Neural cell (in vitro differentiated cells): ENCODE data around the gene AK5. TPM values are rescaled to one million over a fixed set of nuclear protein-coding genes. Genes with fewer than 3 reads are reported as not detected.

Experiments
- H2AFZ ChIP-seq: fragments of 200-600, 300-800 bp; sonication (generic), shearing (Covaris generic); 2 replicates; pipeline ENCODE4 v1.6.0; 2014; ENCODE audit warnings: low read depth, mild to moderate bottlenecking, antibody characterized with exemption, low read length, moderate library complexity
- H3F3A ChIP-seq: fragments of 200-600 bp; shearing (Covaris generic); 2 replicates; pipeline ENCODE4 v1.6.1; 2016; ENCODE audit warnings: mild to moderate bottlenecking, moderate library complexity, mixed read lengths, antibody characterized with exemption, low read length; ENCODE audit not compliant: insufficient read depth, poor library complexity, severe bottlenecking
- H3K27ac ChIP-seq: fragments of 200-600, 300-800 bp; sonication (generic), shearing (Covaris generic); 2 replicates; pipeline ENCODE4 v1.5.1; 2014; ENCODE audit warnings: mild to moderate bottlenecking, low read length, moderate library complexity
- H3K27me3 ChIP-seq: fragments of 300-800, 200-600 bp; sonication (generic), shearing (Covaris generic); 2 replicates; pipeline ENCODE4 v1.6.0; 2014; ENCODE audit warnings: mild to moderate bottlenecking, low read depth, low read length, moderate library complexity; ENCODE audit not compliant: insufficient read depth
- H3K36me3 ChIP-seq: fragments of 300-800, 200-600 bp; sonication (generic), shearing (Covaris generic); 2 replicates; pipeline ENCODE4 v1.5.1; 2014; ENCODE audit warnings: mild to moderate bottlenecking, antibody characterized with exemption, low read length, moderate library complexity; ENCODE audit not compliant: insufficient read depth
- H3K4me2 ChIP-seq: fragments of 300-800, 200-600 bp; sonication (generic), shearing (Covaris generic); 2 replicates; pipeline ENCODE4 v1.6.0; 2014; ENCODE audit warnings: mild to moderate bottlenecking, low read length
- H3K4me3 ChIP-seq: fragments of 300-800, 200-600 bp; sonication (generic), shearing (Covaris generic); 2 replicates; pipeline ENCODE4 v1.5.1; 2014; ENCODE audit warnings: mild to moderate bottlenecking, low read length, moderate library complexity
- H3K79me2 ChIP-seq: fragments of 200-600 bp; shearing (Covaris generic); replicated peaks from 2 replicates; pipeline ENCODE4 v1.6.0; 2014; ENCODE audit warnings: mild to moderate bottlenecking, low read length, moderate library complexity; ENCODE audit not compliant: insufficient read depth
- H3K9ac ChIP-seq: fragments of 300-800, 200-600 bp; sonication (generic), shearing (Covaris generic); 2 replicates; pipeline ENCODE4 v1.6.1; 2016; ENCODE audit warnings: mild to moderate bottlenecking, low read length, mixed read lengths
- H3K9me2 ChIP-seq: fragments of 200-600 bp; shearing (Covaris generic); 2 replicates; pipeline ENCODE4 v1.6.1; 2016; ENCODE audit warnings: mild to moderate bottlenecking, low read length, mixed read lengths; ENCODE audit not compliant: insufficient read depth
- H3K9me3 ChIP-seq: fragments of 200-600, 300-800 bp; sonication (generic), shearing (Covaris generic); 2 replicates; pipeline ENCODE4 v1.6.1; 2016; ENCODE audit warnings: mild to moderate bottlenecking, mixed run types, low read length, moderate library complexity, mixed read lengths
- H4K20me1 ChIP-seq: fragments of 200-600 bp; shearing (Covaris generic); 2 replicates; pipeline ENCODE4 v1.6.1; 2016; ENCODE audit warnings: mild to moderate bottlenecking, mixed run types; ENCODE audit not compliant: insufficient read depth
- CTCF ChIP-seq: fragments of 450-650 bp; IDR thresholded peaks from 2 replicates; pipeline ENCODE4 v1.5.1; 2014; ENCODE audit warnings: antibody characterized with exemption, mild to moderate bottlenecking, moderate library complexity; ENCODE audit not compliant: poor library complexity, severe bottlenecking
- EP300 ChIP-seq: fragments of 450-650 bp; conservative IDR thresholded peaks from 2 replicates; pipeline ENCODE4 v1.6.1; 2014; ENCODE audit warnings: antibody characterized with exemption, mild to moderate bottlenecking, moderate library complexity; ENCODE audit not compliant: poor library complexity, severe bottlenecking
- EZH2 ChIP-seq: fragments of 200-600, 300-800 bp; shearing (Covaris generic), sonication (generic); IDR thresholded peaks from 2 replicates; pipeline ENCODE4 v1.6.1; 2014; ENCODE audit warnings: antibody characterized with exemption, low read length, borderline replicate concordance, mild to moderate bottlenecking; ENCODE audit not compliant: insufficient read depth, poor library complexity, severe bottlenecking
- MXI1 ChIP-seq: fragments of 450-650 bp; conservative IDR thresholded peaks from 2 replicates; pipeline ENCODE4 v1.6.1; 2014; ENCODE audit warnings: antibody characterized with exemption, mild to moderate bottlenecking; ENCODE audit not compliant: poor library complexity, severe bottlenecking
- POLR2AphosphoS5 ChIP-seq: IDR thresholded peaks from 2 replicates; pipeline ENCODE4 v1.6.1; 2012
- RAD21 ChIP-seq: fragments of 450-650 bp; conservative IDR thresholded peaks from 2 replicates; pipeline ENCODE4 v1.6.1; 2014; ENCODE audit warnings: antibody characterized with exemption, mild to moderate bottlenecking, moderate library complexity
- REST ChIP-seq: IDR thresholded peaks from 2 replicates; pipeline ENCODE4 v1.6.1; 2012; ENCODE audit warnings: borderline replicate concordance
- SMC3 ChIP-seq: fragments of 450-650 bp; conservative IDR thresholded peaks from 2 replicates; pipeline ENCODE4 v1.6.1; 2014; ENCODE audit warnings: antibody characterized with exemption, mild to moderate bottlenecking, moderate library complexity; ENCODE audit not compliant: poor library complexity
- TAF1 ChIP-seq: IDR thresholded peaks from 2 replicates; pipeline ENCODE4 v1.6.1; 2012; ENCODE audit warnings: low read depth
- polyA plus RNA-seq: library from polyadenylated mRNA; depleted of rRNA; stranded (reverse); fragments of >200 nt; gene quantifications from 2 replicates; pipeline ENCODE4 v1.2.3, GENCODE V29; 2014

Gene AK5
- polyA plus RNA-seq, 1 donor from 2014 or later, result 7.1 TPM

- no peak for TF ChIP-seq EZH2
- TF ChIP-seq RAD21, result no peak
- no peak for TF ChIP-seq POLR2AphosphoS5
- TF ChIP-seq SMC3, result no peak
Measured at GRCh38 chr1:77333501-77333900, 51.7 kb downstream of the AK5 start (continued).

GRCh38 chr1:77336729-77337128 is 54.9 kb downstream of the AK5 start:
- no peak overlapping the region for H3K9ac ChIP-seq
- no peaks in the 10 kb centered on the region for H3K79me2 ChIP-seq
- H3K27me3 ChIP-seq, result no peaks in the 10 kb centered on the region
- no peaks in the 10 kb centered on the region for H3K9me3 ChIP-seq
- no peaks in the 10 kb centered on the region for H3F3A ChIP-seq
- no peaks in the 10 kb centered on the region for H3K36me3 ChIP-seq
- no peak overlapping the region for H3K4me2 ChIP-seq
- TF ChIP-seq RAD21, result no peak
- H3K9me2 ChIP-seq, result no peaks in the 10 kb centered on the region
- no peak overlapping the region for H3K27ac ChIP-seq
- no peak overlapping the region for H2AFZ ChIP-seq
- no peaks in the 10 kb centered on the region for H4K20me1 ChIP-seq
- H3K4me3 ChIP-seq, result no peak overlapping the region

- no peak overlapping the region for H3K9ac ChIP-seq
- no peak overlapping the region for H3K4me3 ChIP-seq
- H3K9me3 ChIP-seq, result no peaks in the 10 kb centered on the region
- H3K79me2 ChIP-seq, result no peaks in the 10 kb centered on the region
- no peak overlapping the region for H3K27ac ChIP-seq
- H3F3A ChIP-seq, result no peaks in the 10 kb centered on the region
- no peak overlapping the region for H3K4me2 ChIP-seq
- no peaks in the 10 kb centered on the region for H3K27me3 ChIP-seq
- no peak for TF ChIP-seq TAF1
- no peak for TF ChIP-seq POLR2AphosphoS5
- no peak for TF ChIP-seq CTCF
- TF ChIP-seq REST, result no peak
- TF ChIP-seq SMC3, result no peak
- TF ChIP-seq RAD21, result no peak
- no peak for TF ChIP-seq MXI1
- no peak for TF ChIP-seq EP300
- no peak for TF ChIP-seq EZH2
- H2AFZ ChIP-seq, result no peak overlapping the region
- H3K36me3 ChIP-seq, result no peaks in the 10 kb centered on the region
- no peaks in the 10 kb centered on the region for H4K20me1 ChIP-seq
- H3K9me2 ChIP-seq, result no peaks in the 10 kb centered on the region
Measured at GRCh38 chr1:77339326-77339725, 57.5 kb downstream of the AK5 start.
